ENCODE data around the gene TUBGCP6.

Gene TUBGCP6

GRCh38 chr22:50257041-50257440 lies 12.2 kb upstream of the TUBGCP6 start:
- TF ChIP-seq, protein P1, sequence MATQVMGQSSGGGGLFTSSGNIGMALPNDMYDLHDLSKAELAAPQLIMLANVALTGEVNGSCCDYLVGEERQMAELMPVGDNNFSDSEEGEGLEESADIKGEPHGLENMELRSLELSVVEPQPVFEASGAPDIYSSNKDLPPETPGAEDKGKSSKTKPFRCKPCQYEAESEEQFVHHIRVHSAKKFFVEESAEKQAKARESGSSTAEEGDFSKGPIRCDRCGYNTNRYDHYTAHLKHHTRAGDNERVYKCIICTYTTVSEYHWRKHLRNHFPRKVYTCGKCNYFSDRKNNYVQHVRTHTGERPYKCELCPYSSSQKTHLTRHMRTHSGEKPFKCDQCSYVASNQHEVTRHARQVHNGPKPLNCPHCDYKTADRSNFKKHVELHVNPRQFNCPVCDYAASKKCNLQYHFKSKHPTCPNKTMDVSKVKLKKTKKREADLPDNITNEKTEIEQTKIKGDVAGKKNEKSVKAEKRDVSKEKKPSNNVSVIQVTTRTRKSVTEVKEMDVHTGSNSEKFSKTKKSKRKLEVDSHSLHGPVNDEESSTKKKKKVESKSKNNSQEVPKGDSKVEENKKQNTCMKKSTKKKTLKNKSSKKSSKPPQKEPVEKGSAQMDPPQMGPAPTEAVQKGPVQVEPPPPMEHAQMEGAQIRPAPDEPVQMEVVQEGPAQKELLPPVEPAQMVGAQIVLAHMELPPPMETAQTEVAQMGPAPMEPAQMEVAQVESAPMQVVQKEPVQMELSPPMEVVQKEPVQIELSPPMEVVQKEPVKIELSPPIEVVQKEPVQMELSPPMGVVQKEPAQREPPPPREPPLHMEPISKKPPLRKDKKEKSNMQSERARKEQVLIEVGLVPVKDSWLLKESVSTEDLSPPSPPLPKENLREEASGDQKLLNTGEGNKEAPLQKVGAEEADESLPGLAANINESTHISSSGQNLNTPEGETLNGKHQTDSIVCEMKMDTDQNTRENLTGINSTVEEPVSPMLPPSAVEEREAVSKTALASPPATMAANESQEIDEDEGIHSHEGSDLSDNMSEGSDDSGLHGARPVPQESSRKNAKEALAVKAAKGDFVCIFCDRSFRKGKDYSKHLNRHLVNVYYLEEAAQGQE (IDR thresholded peaks at IDR 0.05; ENCODE audit: insufficient read depth in 1 of 2, low read depth in 2 of 2, low read length in 2 of 2) = no peak
- TF ChIP-seq SIN3A (IDR thresholded peaks at IDR 0.05; ENCODE audit: borderline replicate concordance, insufficient read depth, low read length) = no peak

- TF ChIP-seq POLR2AphosphoS5 (IDR thresholded peaks at IDR 0.05; ENCODE audit: low read depth, low read length) (no peak), TAF1 (IDR thresholded peaks at IDR 0.05; ENCODE audit: borderline replicate concordance, insufficient read depth, low read length) (no peak), FOXP2 (optimal IDR thresholded peaks at IDR 0.05; ENCODE audit: borderline replicate concordance, extremely low read depth, extremely low read length, insufficient read depth) (no peak), SIN3A (IDR thresholded peaks at IDR 0.05; ENCODE audit: borderline replicate concordance, insufficient read depth, low read length) (no peak)
- TF ChIP-seq, protein P1 (IDR thresholded peaks at IDR 0.05; ENCODE audit: insufficient read depth in 1 of 2, low read depth in 2 of 2, low read length in 2 of 2) = no peak
Measured at GRCh38 chr22:50256258-50256862, 11.5 kb upstream of the TUBGCP6 start.

DNA sequence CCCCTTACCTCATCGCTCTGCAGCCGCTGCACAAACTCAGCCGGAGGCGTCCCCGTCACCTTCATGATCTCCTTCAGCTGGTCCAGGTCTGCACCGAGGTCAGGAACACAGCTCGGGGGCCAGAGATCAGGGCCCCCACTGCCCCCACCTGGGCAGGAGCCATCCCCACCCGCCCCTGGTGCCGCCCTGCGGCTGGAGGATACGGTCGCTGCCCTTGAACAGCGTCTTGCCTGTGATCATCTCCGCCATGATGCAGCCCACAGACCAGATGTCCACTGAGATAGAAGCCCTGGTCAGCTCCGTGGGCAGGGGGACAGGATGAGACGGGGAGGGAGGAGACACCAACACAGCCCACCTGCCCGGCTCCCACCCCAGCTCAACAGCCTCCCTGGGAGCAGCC lies 10.8 kb upstream of the TUBGCP6 start:
- TF ChIP-seq SIN3A (IDR thresholded peaks at IDR 0.05; ENCODE audit: borderline replicate concordance, insufficient read depth, low read length) (no peak), POLR2AphosphoS5 (IDR thresholded peaks at IDR 0.05; ENCODE audit: low read depth, low read length) (no peak), FOXP2 (optimal IDR thresholded peaks at IDR 0.05; ENCODE audit: borderline replicate concordance, extremely low read depth, extremely low read length, insufficient read depth) (no peak), TAF1 (IDR thresholded peaks at IDR 0.05; ENCODE audit: borderline replicate concordance, insufficient read depth, low read length) (no peak)
- TF ChIP-seq, protein P1 (IDR thresholded peaks at IDR 0.05; ENCODE audit: insufficient read depth in 1 of 2, low read depth in 2 of 2, low read length in 2 of 2) = no peak

DNA sequence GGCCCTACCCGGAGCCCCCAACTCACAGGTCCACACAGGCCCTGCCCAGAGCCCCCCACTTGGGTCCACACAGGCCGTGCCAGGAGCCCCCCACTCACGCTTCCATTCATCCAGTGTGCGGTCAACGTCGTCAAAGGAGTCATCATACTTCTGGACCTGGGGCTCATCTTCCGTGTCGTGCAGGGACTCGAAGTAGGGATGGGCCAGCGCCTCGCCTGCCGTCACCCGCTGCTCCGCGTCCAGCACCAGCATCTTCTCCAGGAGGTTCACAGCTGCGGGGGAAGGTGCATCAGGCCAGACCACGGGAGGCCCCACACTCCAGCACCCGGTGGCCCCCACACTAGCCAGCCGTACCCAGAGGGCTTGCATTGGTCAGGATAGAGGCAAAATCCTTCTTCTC lies 10.3 kb upstream of the TUBGCP6 start:
- no peak for TF ChIP-seq TAF1 (IDR thresholded peaks at IDR 0.05; ENCODE audit: borderline replicate concordance, insufficient read depth, low read length)
- TF ChIP-seq, protein P1 (IDR thresholded peaks at IDR 0.05; ENCODE audit: insufficient read depth in 1 of 2, low read depth in 2 of 2, low read length in 2 of 2) = no peak
- no peak for TF ChIP-seq POLR2AphosphoS5 (IDR thresholded peaks at IDR 0.05; ENCODE audit: low read depth, low read length)

- no peak for TF ChIP-seq POLR2AphosphoS5 (IDR thresholded peaks at IDR 0.05; ENCODE audit: low read depth, low read length)
Measured at GRCh38 chr22:50253941-50254340, 9.1 kb upstream of the TUBGCP6 start.
